ENCODE data around the gene PGBD1. TPM values are rescaled to one million over a fixed set of nuclear protein-coding genes. Genes with fewer than 3 reads are reported as not detected.

PGBD1 gene
- total and polyA plus RNA-seq, 10 of the 15 experiments (the other 5 are each of a cell fraction or from before 2014, with no cell fraction given) = 1.9 to 4.9 (median 3.8) TPM

GRCh38 chr6:28322661-28323060, 41.3 kb downstream of the PGBD1 start:
- H3K9ac ChIP-seq (ENCODE audit: control insufficient read depth, insufficient read depth, low read length) = no peak overlapping the region
- ChIA-PET CTCF (no interaction called here), RAD21 (ENCODE audit: unreplicated experiment) (no interaction called here), SMC1A (ENCODE audit: uncharacterized antibody, unreplicated experiment) (no interaction called here), POLR2A (no interaction called here)
- DNase-seq (ENCODE audit: low read depth, low spot score) (no peak), ATAC-seq (no peak), FAIRE-seq (no peak)
- intact Hi-C loops (cut with micrococcal nuclease; ENCODE audit: unreplicated experiment) = no loop called here
- no peak for TF ChIP-seq PBX3 (IDR thresholded peaks at IDR 0.05; ENCODE audit: insufficient replicate concordance, low read depth, low read length)
- TF ChIP-seq CREM (IDR thresholded peaks at IDR 0.05; ENCODE audit: low read depth) = no peak
- TF ChIP-seq YBX1 (IDR thresholded peaks at IDR 0.05) = no peak
- TF ChIP-seq POU2F2 (IDR thresholded peaks at IDR 0.05; ENCODE audit: borderline replicate concordance, low read depth, low read length) = no peak
- TF ChIP-seq MEF2B (IDR thresholded peaks at IDR 0.05; ENCODE audit: partially characterized antibody, poor library complexity, severe bottlenecking) = no peak
- TF ChIP-seq JUNB (IDR thresholded peaks at IDR 0.05) = no peak
- TF ChIP-seq HCFC1 (IDR thresholded peaks at IDR 0.05; ENCODE audit: low read length) = no peak
- no peak for TF ChIP-seq GABPA (IDR thresholded peaks at IDR 0.05; ENCODE audit: low read depth)
- no peak for TF ChIP-seq SIN3A (IDR thresholded peaks at IDR 0.05; ENCODE audit: low read depth, low read length)
- no peak for TF ChIP-seq SP1 (IDR thresholded peaks at IDR 0.05; ENCODE audit: low read depth, low read length)
- TF ChIP-seq RFX5 (IDR thresholded peaks at IDR 0.05; ENCODE audit: low read depth, low read length) = no peak
- no peak for TF ChIP-seq CBX3 (IDR thresholded peaks at IDR 0.05; ENCODE audit: borderline replicate concordance, low read depth)
- no peak for TF ChIP-seq NFYB (IDR thresholded peaks at IDR 0.05; ENCODE audit: insufficient read depth, low read depth, low read length)
- TF ChIP-seq CHD4 (IDR thresholded peaks at IDR 0.05) = no peak
- no peak for TF ChIP-seq HDAC2 (IDR thresholded peaks at IDR 0.05)
- no peak for TF ChIP-seq CHD2 (IDR thresholded peaks at IDR 0.05; ENCODE audit: borderline replicate concordance, low read depth, low read length)
- TF ChIP-seq CREB1 (IDR thresholded peaks at IDR 0.05; ENCODE audit: low read depth) = no peak
- H3K9me3 ChIP-seq (replicated peaks; ENCODE audit: control insufficient read depth, insufficient read depth, low read length) = peaks cover 15% of the 10 kb centered on the region
- no peaks in the 10 kb centered on the region for H3K79me2 ChIP-seq (ENCODE audit: control insufficient read depth, insufficient read depth, low read length)
- H3K4me1 ChIP-seq (ENCODE audit: control insufficient read depth, insufficient read depth, low read length) = no peaks in the 10 kb centered on the region
- peaks cover 0 to 7% of the 10 kb centered on the region in 2 experiments; a peak in 1 of 4 replicates for H3K36me3 ChIP-seq (ENCODE audit: control insufficient read depth in 2 of 2, insufficient read depth in 2 of 2, low read length in 1 of 2)
- no TSS peak for BruUV-seq (replicated peaks)
- H3K27ac ChIP-seq (ENCODE audit: control insufficient read depth, insufficient read depth) = no peak overlapping the region
- in situ Hi-C loops (cut with MboI) = no loop called here
- H3K4me2 ChIP-seq (ENCODE audit: control insufficient read depth, insufficient read depth) = no peak overlapping the region
- 96% methylated on average over 3 of the region's 3 CpGs for WGBS (ENCODE audit: insufficient coverage, insufficient replicate concordance, low lambda C conversion rate, missing lambda C conversion rate)
- H3K27me3 ChIP-seq (replicated peaks in 1 of 2; ENCODE audit: control insufficient read depth in 2 of 2, insufficient read depth in 2 of 2, low read length in 1 of 2) = no peaks in the 10 kb centered on the region
- no peaks in the 10 kb centered on the region for H4K20me1 ChIP-seq (ENCODE audit: control insufficient read depth, insufficient read depth)
- no peak overlapping the region for H2AFZ ChIP-seq (ENCODE audit: control insufficient read depth, low read depth, low read length)
- H3K4me3 ChIP-seq = no peak overlapping the region
